OCI-LY3 (cell line): ENCODE measurements around the gene PALLD.
A peak's percentile ranks its signal among the peaks of the same experiment; 100 is the strongest.

Source experiments
- EZH2phosphoT487 ChIP-seq: fragments of 200-600 bp; shearing (Covaris generic); IDR thresholded peaks from 2 replicates; pipeline ENCODE4 v1.6.1; 2018; ENCODE audit warnings: antibody characterized with exemption, mixed run types, low read depth
- TF ChIP-seq, protein P1 (sequence below): fragments of 200-600, 300-600 bp; sonication (generic); IDR thresholded peaks from 2 replicates; pipeline ENCODE4 v1.5.1; 2014; ENCODE audit warnings: antibody characterized with exemption, low read length, low read depth

DNA sequence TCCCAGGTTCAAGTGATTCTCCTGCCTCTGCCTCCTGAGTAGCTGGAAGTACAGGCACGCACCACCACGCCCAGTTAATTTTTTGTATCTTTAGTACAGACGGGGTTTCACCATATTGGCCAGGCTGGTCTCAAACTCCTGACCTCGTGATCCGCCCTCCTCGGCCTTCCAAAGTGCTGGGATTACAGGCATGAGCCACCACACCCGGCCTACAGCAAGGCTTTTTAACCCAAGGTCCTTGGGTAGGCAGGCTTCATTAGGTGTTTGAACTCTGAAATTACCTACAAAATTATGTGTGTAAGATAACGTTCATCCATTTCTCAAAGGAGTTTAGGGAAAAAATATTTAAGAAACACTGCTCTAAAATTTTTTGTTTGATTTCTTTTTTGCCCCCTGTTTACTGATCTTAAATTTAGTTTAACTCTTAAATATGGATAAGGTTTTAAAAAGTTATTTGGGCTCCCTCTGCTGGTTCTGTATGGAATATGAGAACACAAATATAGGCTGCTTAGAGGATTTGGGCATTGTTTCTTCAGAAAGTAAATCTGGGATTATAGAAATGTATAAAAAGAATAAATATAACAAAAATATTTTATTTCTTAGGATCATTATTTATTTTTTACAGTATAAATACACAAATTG is 420.4 kb downstream of the PALLD start:
- TF ChIP-seq, protein P1, sequence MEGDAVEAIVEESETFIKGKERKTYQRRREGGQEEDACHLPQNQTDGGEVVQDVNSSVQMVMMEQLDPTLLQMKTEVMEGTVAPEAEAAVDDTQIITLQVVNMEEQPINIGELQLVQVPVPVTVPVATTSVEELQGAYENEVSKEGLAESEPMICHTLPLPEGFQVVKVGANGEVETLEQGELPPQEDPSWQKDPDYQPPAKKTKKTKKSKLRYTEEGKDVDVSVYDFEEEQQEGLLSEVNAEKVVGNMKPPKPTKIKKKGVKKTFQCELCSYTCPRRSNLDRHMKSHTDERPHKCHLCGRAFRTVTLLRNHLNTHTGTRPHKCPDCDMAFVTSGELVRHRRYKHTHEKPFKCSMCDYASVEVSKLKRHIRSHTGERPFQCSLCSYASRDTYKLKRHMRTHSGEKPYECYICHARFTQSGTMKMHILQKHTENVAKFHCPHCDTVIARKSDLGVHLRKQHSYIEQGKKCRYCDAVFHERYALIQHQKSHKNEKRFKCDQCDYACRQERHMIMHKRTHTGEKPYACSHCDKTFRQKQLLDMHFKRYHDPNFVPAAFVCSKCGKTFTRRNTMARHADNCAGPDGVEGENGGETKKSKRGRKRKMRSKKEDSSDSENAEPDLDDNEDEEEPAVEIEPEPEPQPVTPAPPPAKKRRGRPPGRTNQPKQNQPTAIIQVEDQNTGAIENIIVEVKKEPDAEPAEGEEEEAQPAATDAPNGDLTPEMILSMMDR, result peak; percentile 78
- TF ChIP-seq EZH2phosphoT487, result no peak
